Measurements from ENCODE around the gene RFPL1.
"Not testable (repeated sequence)": the region's sequence is repeated elsewhere in the genome, so short reads cannot be mapped to it uniquely, and the experiment has no call there.

RFPL1 gene

DNA sequence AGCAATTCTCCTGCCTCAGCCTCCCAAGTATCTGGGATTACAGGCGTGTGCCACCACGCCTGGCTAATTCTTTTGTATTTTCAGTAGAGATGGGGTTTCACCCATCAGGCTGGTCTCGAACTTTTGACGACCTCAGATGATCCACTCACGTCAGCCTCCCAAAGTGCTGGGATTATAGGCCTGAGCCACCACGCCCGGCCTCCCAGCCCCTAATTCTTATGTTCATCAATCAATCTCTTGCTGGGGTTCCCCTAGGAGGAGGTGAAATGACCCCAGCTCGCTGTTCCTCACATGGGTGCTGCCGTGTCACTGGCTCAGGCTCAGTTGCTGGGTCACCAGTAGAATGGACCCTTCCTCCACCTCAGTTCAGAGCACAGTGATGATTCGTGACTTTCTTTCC is at the start of gene RFPL1:
Gene RFPL1 (plus strand): TSS at position 301 of the 400 bp plus-strand sequence.
- POLR2A ChIA-PET (ENCODE audit: low non-redundant PET); DNase-seq (ENCODE audit: low spot score); H3K27ac ChIP-seq; CTCF ChIA-PET: not testable (repeated sequence)

DNA sequence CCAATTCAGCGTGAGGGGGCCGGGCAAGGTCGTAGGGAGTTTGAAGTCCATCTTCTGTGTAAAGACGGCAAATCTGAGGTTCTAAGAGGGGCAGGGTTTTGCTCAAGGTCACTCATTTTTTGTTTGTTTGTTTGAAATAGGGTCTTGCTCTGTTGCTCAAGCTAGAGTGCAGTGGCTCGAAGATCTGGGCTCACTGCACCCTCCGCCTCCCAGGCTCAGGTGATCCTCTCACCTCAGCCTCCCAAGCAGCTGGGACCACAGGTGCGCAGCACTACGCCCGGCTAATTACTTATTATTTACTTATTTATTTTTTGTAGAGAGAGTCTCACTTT is 49.7 kb upstream of the RFPL1 start:
- no peak for DNase-seq (ENCODE audit: low spot score)
- H3K27ac ChIP-seq, result peak overlapping the region; percentile 76
- ChIA-PET CTCF (no interaction called here), POLR2A (ENCODE audit: low non-redundant PET) (no interaction called here)
- TF ChIP-seq CTCF (conservative IDR thresholded peaks at IDR 0.05; ENCODE audit: low read depth), result no peak

DNA sequence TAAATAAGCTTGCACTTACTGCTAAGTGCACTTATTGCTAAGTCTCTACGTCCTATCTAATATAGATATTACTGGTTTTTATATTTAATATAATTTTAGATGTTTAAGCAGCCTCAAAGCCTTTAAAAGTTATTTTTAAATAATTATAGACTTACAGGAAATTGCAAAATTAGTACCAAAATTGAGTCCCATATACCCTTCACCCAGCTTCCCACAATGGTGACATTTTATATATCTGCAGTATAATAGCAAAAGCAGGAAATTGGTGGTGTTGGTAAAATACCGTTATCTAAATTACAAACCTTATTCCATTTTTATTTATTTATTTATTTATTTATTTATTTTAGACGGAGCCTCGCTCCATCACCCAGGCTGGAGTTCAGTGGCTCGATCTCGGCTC is 48.1 kb upstream of the RFPL1 start:
- DNase-seq (ENCODE audit: low spot score), result no peak
- no peak for TF ChIP-seq CTCF (conservative IDR thresholded peaks at IDR 0.05; ENCODE audit: low read depth)
- H3K27ac ChIP-seq, result no peak overlapping the region
- POLR2A ChIA-PET (ENCODE audit: low non-redundant PET), result no interaction called here
- CTCF ChIA-PET, result no interaction called here

- DNase-seq (ENCODE audit: low spot score), result no peak
- POLR2A ChIA-PET (ENCODE audit: low non-redundant PET), result interaction anchor here (0.5 kb wide), 1 partner anchor 408 kb away, joined by 3 read pairs; no protein-coding TSS in a partner anchor
- TF ChIP-seq CTCF (conservative IDR thresholded peaks at IDR 0.05; ENCODE audit: low read depth), result no peak
- CTCF ChIA-PET, result interaction anchor here (0.7 kb wide), 1 partner anchor 19 kb away, joined by 3 read pairs; no protein-coding TSS in a partner anchor
- H3K27ac ChIP-seq, result no peak overlapping the region; the same call in 1 of the 2 replicates
Observed at GRCh38 chr22:29391546-29391945, 46.8 kb upstream of the RFPL1 start.

DNA sequence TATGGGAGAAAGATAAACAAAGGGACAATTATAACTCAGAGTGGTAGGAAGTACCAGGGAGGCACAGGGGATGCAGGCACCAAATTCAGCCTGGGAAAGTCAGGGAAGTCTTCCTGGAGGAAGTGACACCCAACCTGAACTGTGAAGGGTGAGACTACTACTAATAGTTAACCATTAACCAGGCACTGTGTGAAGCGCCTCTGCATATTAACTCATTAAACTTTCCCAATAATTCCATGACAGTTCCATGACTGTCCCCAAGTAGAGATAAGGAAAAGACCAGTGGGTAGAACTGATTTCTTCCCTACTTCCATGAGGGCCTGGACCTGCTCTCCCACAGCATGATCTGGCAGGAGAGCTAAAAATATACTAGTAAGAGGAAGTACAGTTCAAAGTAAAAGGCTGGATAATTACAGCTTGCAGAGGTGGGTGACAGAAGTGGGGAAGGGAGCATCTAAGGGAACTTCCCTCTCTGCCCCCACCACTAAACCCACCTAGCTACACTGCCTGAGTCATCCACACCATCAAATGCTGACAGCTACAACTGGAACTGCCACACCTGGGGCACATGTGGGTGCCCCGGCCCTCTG is 45.3 kb upstream of the RFPL1 start:
- no peak for TF ChIP-seq CTCF (conservative IDR thresholded peaks at IDR 0.05; ENCODE audit: low read depth)
- no peak for DNase-seq (ENCODE audit: low spot score)
- ChIA-PET CTCF (no interaction called here), POLR2A (ENCODE audit: low non-redundant PET) (no interaction called here)
- no peak overlapping the region for H3K27ac ChIP-seq

DNA sequence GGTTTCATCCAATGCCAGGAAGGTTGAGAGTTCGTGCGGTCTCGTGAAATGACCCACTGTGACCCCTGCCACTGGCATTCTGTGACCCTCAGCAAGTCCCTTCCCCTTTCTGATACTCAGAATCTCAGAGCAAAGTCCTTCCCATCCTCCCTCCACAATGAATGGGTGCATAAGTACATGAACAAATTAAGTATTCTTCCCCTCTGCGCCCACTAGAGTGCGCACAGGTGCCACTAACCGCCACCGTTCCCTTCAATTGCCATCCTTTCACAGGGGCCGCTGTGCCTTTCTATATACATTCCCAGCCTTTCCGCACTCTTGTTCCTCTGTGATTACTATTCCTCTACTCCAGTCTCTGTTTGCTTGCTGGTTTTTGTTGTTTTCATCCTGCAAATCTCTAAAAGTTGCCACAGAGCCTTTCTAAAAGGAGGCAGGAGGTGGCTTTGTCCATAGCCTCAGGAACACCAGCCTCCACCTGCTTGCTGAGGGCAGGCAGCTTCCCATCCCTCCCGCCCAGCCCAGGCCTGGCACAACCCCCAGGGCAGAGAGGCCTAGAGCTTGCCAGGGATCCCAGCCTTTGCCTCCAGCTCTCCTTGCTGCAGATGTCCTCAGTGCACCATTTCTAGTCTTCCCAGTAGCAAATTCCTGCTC is 43.3 kb upstream of the RFPL1 start:
- ChIA-PET CTCF (interaction anchor here (0.6 kb wide), 4 partner anchors 37 to 419 kb away, joined by 3 read pairs; no protein-coding TSS in a partner anchor), POLR2A (ENCODE audit: low non-redundant PET) (no interaction called here)
- peak; percentile 42 for DNase-seq (ENCODE audit: low spot score)
- TF ChIP-seq CTCF (conservative IDR thresholded peaks at IDR 0.05; ENCODE audit: low read depth), result peak; percentile 87
- H3K27ac ChIP-seq, result no peak overlapping the region

GRCh38 chr22:29396126-29396525 is 42.3 kb upstream of the RFPL1 start:
- POLR2A ChIA-PET (ENCODE audit: low non-redundant PET), result no interaction called here
- CTCF ChIA-PET, result no interaction called here
- no peak for TF ChIP-seq CTCF (conservative IDR thresholded peaks at IDR 0.05; ENCODE audit: low read depth)
- no peak for DNase-seq (ENCODE audit: low spot score)
- no peak overlapping the region for H3K27ac ChIP-seq
